ENCODE measurements around the gene ZSCAN5C.

The ZSCAN5C gene

GRCh38 chr19:56201973-56202372, at the start of gene ZSCAN5C:
Gene ZSCAN5C, plus strand, starts transcription at chr19:56202273. Its CDS starts 3,641 bp downstream, at chr19:56205914.
- H3K4me3 ChIP-seq (ENCODE audit: low read depth, low read length): no peak within 1 kb of the TSS
- ChIA-PET POLR2A (no interaction called here), CTCF (no interaction called here)
- H3K9me3 ChIP-seq (ENCODE audit: control insufficient read depth, insufficient read depth, low read depth, low read length): no peaks in the 10 kb centered on the region
- TF ChIP-seq ZNF488 (tag by site-specific recombination; IDR thresholded peaks at IDR 0.05) (no peak), ZNF76 (tag by site-specific recombination; IDR thresholded peaks at IDR 0.05; ENCODE audit: borderline replicate concordance, low read depth) (no peak), ZNF510 (tag by site-specific recombination; IDR thresholded peaks at IDR 0.05; ENCODE audit: insufficient replicate concordance) (no peak), PRDM10 (tag by site-specific recombination; IDR thresholded peaks at IDR 0.05) (no peak), ZSCAN16 (tag by site-specific recombination; IDR thresholded peaks at IDR 0.05) (no peak), ZNF112 (tag by site-specific recombination; IDR thresholded peaks at IDR 0.05) (no peak), ZNF341 (tag by site-specific recombination; IDR thresholded peaks at IDR 0.05; ENCODE audit: low read depth) (no peak), ZFP3 (tag by site-specific recombination; IDR thresholded peaks at IDR 0.05; ENCODE audit: low read depth) (no peak), ZBTB6 (tag by site-specific recombination; IDR thresholded peaks at IDR 0.05) (no peak), ZBTB8A (tag by site-specific recombination; IDR thresholded peaks at IDR 0.05) (no peak), ZNF174 (tag by site-specific recombination; IDR thresholded peaks at IDR 0.05) (no peak), GFI1B (tag by site-specific recombination; IDR thresholded peaks at IDR 0.05) (no peak), ZNF664 (tag by site-specific recombination; IDR thresholded peaks at IDR 0.05) (no peak), ZNF692 (tag by site-specific recombination; IDR thresholded peaks at IDR 0.05) (no peak), ZNF10 (tag by site-specific recombination; IDR thresholded peaks at IDR 0.05) (no peak), ZNF544 (tag by site-specific recombination; IDR thresholded peaks at IDR 0.05) (no peak), ZNF529 (tag by site-specific recombination; IDR thresholded peaks at IDR 0.05; ENCODE audit: insufficient replicate concordance) (no peak)
- H3K27ac ChIP-seq (ENCODE audit: extremely low read depth, low read depth, low read length): no peak within 1 kb of the TSS
- H3K4me1 ChIP-seq (ENCODE audit: control insufficient read depth, insufficient read depth, low read length): no peaks in the 10 kb centered on the region
- H3K36me3 ChIP-seq (ENCODE audit: control insufficient read depth in 2 of 2, insufficient read depth in 1 of 2, low read length in 2 of 2): no peaks in the 10 kb centered on the region

GRCh38 chr19:56152644-56153043, 49.4 kb upstream of the ZSCAN5C start:
- POLR2A ChIA-PET: no interaction called here
- Histone ChIP-seq H3K4me1 (ENCODE audit: control insufficient read depth, insufficient read depth, low read length) (no peaks in the 10 kb centered on the region), H3K27ac (ENCODE audit: extremely low read depth, low read depth, low read length) (no peak overlapping the region), H3K4me3 (ENCODE audit: low read depth, low read length) (no peak overlapping the region), H3K36me3 (ENCODE audit: control insufficient read depth in 2 of 2, insufficient read depth in 1 of 2, low read length in 2 of 2) (peaks cover 12 to 67% of the 10 kb centered on the region in 2 experiments; a peak in 2 of 3 replicates), H3K9me3 (ENCODE audit: control insufficient read depth, insufficient read depth, low read depth, low read length) (no peaks in the 10 kb centered on the region)
- CTCF ChIA-PET: no interaction called here
- TF ChIP-seq SP3 (tag by site-specific recombination; IDR thresholded peaks at IDR 0.05) (no peak), GLI2 (tag by site-specific recombination; IDR thresholded peaks at IDR 0.05; ENCODE audit: borderline replicate concordance, low read depth) (no peak), TCF7L2 (IDR thresholded peaks at IDR 0.05; ENCODE audit: borderline replicate concordance, low read depth, low read length) (no peak), ZNF362 (tag by site-specific recombination; IDR thresholded peaks at IDR 0.05) (no peak), HIC1 (tag by site-specific recombination; IDR thresholded peaks at IDR 0.05) (no peak), SP7 (tag by site-specific recombination; IDR thresholded peaks at IDR 0.05) (no peak), ZNF488 (tag by site-specific recombination; IDR thresholded peaks at IDR 0.05) (no peak), KLF9 (tag by site-specific recombination; IDR thresholded peaks at IDR 0.05; ENCODE audit: low read depth) (no peak), ZNF223 (tag by site-specific recombination; IDR thresholded peaks at IDR 0.05) (no peak)
